NCI-H460 (cell line): ENCODE data around the gene NEMP1. TPM values are rescaled to one million over a fixed set of nuclear protein-coding genes. Genes with fewer than 3 reads are reported as not detected.

ENCODE experiments used
- DNase-seq: peaks from one replicate; pipeline ENCODE4 v3.0.0-alpha.2; 2016; ENCODE audit warnings: low read depth; ENCODE audit errors: extremely low read depth
- total RNA-seq: library from RNA; depleted of rRNA; stranded (reverse); fragments of >200 nt; shearing (Covaris generic); gene quantifications from 2 replicates; pipeline ENCODE4 v1.2.3, GENCODE V29; 2014

The NEMP1 gene
- total RNA-seq, 1 experiment from 2014 or later: 23.6 TPM

DNA sequence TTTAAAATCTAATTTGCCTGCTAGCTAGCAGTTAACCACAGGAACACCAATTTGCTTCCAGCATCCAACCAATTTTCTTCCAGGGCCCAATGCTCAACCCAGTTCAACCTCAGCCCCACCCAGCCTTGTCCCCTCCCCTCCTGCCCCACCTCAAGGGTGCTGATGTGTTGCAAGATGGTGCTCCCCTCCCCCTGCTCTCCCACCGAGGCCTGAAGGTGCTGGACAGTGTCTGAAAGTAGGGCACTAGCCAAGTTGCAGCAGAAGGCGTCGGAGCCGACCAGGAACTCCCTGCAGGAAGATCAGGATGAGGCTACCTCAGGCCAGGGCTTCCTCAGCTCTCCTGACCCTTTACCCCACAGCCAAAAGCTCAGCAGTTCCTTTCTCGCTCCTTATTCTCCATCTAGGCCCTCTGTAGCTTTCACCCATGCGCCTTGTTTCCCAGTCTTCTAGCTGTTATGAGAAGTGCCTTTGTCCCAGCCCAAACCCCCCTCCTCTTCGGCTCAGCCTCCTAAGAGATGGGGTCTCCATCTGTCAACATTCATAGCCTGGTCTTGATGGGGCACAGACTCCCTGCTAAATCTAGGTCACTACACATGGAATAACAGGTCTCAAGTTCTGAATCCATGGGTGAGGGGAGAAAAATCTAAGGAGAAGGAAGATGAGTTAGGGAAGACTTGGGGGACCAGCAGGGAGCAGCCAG is 29.0 kb upstream of the NEMP1 start:
- DNase-seq: no peak

DNA sequence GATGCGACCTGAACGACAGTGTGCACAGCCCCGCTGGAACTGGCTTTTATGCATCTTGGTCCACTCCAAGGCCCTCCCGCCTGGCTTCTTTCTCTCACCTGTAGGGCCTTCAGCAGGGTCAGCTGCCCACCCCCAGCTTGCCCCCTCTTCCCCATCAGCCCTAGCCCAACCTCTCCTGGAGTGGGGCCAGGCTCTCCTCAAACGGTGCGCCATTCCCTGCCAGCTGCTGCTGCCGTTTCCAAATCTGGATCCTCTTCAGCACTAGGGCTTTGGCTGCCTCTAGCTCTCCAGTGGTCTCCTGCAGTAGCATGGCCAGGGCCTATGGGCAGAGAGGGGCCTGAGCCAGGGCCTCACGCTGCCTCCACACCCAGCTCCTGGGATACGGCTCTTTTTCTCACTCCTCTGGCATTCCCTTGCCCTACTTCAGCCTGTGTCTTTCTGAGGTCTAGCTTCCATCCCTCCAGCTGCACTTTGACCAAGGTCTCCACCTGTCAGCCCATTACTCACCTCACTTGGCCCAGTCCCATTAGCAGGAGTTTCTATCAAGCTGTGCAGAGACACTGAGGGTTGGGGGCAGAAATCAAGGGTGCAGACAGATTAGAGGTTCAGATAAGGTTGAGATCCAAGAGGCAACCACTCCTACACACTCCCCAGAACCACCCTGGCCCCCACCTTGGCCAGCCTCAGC is 27.6 kb upstream of the NEMP1 start:
- no peak for DNase-seq

DNA sequence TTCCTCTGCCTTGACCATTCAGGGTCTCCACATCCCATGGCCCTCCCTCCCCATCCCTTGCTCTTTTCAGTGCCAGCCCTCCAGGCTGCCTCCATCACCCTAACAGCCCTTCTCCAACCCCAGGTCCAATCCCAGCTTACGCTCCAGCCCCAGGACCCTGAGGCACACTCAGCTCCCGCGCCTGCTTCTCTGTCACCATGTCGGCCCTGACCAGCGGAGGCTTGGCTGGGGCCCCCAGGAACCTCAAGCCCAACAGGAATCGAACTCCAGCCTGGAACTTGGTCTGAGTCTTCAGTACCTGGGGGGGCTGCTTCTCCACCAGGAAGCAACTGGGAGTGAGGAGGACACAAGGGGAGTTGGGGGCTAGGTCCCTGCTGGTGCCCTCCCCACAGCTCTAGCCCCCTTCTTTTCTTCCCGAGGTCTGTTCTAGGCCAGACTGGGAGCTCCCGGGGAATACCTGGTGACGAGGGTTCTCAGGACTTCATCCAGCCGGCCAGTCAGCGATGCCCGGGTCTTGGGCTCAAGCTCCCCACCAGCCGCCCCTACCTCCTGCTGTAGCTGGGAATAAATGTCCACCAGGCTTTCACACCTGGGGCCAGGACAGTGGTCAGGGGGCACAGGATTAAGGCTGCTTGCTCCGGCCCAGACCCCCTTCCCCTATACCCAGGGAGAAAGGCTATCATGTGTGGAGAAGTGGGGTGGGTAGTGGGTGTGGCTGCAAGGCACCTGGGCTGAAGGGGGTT is 26.6 kb upstream of the NEMP1 start:
- DNase-seq: no peak

DNA sequence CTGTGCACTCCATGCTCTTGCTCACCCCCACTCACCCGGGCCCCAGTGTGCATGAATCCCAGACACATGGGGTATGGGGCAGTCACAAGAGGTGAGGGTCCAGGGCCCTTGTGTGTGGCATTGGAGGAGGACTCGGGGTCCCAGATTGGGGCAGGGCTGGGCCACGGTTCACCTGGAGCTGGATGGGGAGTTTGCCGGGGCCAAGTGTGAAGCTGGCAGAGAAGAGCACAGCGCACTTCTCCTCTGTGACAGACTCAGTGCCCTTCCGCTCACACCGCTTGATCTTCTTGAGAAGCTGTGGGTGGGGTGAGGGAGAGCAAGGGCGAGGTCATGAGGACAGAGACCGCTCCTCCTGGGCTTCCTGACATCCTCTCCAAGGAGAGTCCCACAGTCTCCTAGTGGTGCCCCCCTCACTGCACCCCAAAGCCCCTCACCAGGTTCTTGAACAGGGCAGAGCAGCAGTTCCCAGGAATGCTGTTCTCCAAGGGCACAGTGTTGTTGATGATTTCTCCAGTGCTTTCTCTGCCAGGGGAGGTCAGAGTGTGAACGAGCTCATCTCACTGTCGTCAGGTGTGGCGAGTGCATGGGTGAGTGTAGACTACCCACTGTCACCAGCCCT is 25.8 kb upstream of the NEMP1 start:
- DNase-seq: no peak

DNA sequence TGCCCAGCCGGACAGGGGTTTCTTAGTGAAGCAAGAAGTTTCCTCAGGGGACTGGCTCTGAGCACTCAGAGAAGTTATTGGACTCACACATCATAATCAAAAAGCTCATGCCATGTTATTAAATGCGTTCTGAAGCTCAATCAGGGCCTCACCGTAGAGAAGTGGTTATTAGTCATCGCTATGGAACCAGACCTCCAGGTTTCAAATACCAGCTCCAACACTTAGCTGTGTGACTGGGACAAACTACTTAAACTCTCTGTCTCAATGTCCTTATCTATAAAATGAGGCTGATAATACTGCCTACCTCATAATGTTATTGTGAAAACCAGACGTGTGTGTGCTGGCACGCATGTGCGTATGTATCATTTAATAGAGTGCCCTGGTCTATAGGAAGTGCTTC is 25.3 kb upstream of the NEMP1 start:
- no peak for DNase-seq

DNA sequence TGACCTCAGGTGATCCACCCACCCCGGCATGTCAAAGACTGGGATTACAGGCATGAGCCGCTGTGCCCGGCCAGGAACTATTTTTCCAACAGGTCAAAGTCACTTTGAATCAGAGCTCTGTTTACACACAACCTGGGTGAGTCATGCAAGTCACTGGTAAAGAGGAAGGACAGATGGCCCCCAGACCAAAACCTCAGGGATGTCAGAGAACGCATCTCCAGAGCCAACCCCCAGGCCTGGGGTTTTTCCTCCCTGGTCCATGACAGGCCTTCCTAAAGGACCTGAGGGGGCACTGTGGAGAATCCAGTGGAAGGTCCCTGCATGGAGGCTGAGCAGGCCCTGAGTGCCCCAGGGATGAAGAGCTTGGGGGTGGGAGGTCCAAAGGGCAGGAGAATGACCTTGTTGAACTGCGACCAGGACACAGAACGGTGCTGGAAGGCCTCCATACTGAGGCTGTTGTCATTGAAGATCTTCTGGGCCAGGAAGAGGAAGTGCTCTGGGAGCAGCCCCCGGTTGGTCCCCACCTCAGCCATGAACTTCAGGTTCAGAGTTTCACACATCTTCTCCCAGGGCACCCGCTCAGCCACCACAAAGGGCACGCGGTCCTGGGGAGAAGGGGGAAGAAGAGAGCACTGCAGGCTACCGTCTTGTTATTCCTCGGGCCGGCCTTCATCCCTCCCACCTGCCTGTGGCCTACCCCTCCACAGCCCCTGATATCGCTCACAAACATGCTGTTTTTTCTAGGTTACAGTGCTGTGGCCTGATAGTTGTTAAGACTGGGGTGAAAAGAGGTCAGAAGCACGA is 23.5 kb upstream of the NEMP1 start:
- DNase-seq: no peak

DNA sequence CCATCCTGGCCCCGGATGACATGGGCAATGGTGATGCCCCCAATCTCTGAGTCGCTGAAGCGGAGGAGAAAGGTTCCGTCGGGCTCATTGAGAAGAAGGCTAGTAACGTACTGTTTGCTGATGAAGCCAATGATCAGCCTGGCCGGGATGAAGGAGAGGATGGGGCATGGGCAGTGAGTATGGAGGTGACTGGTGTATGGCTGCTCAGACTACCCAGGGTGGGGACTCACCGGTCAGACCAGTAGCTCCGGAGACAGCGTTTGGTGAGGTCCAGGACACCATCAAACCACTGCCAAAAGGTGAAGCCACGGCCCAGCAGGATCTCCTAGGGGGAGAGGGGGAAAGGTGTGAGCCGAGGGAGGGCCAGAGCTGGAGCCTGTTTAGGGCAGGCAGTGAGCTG is 21.2 kb upstream of the NEMP1 start:
- DNase-seq: no peak

DNA sequence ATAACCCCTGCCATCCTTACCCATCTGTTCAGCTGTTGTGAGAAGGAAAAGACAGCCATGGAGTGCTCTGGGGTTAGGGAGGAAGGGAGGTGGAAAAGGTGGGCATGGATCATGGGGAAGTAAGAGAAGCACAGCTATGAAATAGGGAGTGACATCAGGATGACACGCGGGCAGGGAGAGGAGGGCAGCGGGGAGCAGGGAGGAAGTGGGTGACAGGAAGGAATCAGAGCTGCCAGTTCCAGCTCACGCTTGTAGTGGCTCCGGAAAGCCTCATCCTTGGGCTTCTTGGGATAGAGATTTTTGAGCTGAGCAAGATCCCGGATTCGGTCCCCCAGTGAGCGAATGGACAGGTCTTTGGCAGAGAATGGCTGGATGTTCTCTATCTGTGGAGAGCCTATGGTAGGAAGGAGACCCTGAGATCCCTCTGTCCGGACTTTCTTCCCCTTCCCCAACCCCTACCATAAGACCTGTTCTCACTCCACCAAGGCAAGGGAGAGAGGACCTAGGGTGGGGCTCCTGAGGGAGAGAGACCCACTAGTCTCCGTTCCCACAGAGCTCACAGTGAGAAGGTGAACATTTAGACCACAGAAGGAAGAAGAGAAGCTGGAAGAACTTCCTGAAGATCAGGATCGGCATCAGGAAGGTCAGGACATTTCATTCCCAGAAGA is 20.6 kb upstream of the NEMP1 start:
- no peak for DNase-seq

DNA sequence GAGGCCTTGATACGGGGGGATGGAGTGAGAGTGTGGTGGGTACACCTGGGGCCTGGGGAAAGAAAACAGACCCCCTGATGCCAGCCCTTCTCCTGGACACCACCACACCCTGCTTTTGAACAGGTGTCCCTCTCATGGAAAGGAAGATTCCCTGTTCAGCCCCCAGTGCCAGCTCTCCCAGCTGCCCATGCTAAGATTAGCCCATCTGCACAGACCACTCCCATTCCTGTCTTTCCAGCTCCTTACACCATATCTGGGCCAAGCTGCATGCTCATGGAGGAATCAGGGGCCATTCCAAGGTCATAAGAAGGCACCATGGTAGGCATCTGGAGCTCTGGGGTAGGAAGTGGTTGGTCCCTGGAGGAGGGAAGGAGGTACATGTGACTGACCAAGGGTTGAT is 20.0 kb upstream of the NEMP1 start:
- DNase-seq: no peak

DNA sequence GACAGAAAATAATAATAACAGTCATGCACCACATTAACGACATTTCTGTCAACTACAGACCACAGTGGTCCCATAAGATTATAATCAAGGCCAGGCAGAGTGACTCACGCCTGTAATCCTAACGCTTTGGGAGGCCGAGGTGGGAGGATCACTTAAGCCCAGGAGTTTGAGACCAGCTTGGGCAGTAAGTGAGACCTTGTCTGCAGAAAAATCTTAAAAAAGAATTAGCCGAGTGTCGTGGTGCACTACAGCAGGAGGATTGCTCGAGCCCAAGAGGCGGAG is 18.9 kb upstream of the NEMP1 start:
- no peak for DNase-seq

DNA sequence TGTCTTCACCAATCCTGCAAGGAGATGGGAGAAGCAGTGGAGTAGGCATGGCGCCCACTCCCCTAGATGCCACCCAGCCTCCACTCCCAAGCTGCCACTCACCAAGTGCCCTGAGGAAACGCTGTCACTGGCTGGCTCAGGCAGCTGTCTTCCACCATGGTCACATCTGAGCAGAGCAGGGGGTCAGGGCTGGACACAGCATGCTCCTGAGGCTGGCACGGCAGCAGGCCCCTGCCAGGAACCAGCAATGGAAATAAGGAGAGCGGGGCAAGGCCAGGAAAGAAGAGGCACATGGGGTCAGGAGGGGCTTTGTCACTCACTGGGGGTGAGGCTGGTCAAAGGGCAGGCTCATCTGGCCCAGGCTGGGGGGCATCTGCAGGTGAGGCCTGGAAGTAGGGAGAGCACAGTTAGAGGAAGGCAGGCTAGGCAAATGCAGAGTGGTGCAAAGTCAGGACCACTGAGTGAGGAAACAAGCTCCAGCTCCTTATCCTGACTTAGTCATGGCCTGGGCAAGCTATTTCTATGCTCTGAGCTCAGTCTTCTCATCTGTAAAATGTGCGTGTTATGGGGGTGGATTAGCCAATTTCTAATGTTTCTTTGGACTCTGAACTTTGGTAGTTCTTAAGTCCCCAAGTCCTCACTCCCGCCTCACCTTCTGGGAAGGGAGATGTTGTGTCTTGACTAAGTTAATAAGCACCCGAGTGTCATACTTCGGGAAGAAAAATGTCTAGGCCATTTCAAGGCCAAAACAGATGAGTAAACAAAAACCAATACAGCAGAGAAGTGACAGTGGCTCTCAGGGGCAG is 18.4 kb upstream of the NEMP1 start:
- DNase-seq: no peak

DNA sequence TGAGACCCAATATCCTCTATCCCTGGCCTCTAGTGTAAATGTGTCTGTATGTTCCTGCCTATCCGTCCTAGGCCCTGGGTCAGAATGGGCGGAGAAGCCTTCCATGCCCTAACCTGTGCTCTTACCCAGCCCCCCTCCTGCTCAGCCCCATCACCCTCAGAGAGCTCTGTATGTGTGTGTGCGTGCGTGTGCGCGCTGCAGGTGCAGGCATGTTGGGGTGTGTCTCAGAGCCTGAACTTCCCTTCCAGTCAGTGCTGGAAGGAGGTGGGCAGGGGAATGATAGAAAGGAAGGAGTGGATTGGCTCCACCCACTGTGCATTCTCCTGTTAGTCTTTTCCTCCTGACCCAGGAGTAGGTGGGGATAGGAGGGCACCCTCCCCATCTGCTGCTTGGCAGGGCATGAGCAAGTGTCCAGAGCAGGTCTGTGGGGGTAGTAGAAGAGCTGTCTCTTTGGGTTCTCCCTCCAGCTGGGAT is 17.5 kb upstream of the NEMP1 start:
- no peak for DNase-seq

DNA sequence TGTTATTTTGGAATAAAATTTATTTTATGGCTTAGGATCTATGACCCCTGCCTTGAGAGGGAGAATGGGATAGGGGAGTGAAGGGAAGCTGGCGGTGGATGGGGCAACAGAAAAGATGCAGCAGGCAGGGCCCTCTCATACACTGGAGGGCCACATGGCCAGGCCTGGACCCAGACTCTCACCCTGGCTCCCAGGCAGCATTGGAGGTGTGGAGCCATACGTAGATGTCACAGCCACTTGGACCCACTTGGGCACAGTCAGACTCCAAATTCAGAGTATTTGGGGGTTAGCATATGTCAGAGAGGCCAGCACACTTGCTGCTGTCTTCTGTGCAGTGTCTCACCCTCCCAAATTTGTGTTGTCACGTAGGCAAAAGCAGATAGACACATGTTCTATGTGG is 16.8 kb upstream of the NEMP1 start:
- DNase-seq: no peak

DNA sequence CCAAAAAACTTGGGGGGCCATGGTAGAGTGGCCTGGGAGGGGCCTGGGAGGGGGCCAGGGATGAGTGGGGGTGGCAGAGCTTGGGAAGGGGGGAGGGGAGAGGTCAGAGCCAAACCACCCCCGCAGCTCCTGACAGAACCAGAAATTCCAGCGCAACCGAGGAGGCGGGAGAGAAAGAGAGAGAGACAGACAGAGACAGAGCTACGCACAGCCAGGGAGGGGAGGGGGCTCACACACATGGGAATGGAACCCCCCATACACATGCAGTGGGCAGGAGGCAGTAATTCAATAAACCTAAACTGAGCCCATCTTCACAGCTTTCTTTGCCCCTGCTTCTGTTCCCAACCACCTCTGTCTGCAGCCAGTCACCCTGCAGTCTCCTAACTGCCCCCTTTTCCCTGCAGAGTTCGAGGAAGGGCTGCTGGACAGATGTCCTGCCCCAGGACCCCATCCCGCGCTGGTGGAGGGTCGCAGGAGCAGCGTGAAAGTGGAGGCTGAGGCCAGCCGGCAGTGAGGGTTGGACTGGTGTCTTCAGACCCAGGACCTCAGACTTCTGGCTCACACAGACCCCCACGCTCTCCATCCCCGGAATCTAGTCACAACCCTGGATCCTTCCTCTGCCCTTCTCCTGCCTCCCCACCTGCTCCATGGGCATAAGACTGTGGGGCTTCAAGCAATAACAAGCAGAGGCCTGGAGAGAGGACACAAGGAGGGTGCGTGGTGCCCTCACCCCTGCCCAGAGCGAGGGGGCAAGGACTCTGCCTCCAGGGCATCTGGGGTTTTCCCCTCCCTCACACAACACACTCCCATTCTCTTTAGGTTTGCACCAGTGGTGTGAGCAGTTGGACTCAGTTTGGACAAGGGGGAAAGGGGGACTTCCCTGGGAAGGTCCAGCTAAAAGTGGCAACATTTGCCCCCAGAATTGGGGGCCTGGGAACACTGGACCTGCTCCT is 15.9 kb upstream of the NEMP1 start:
- no peak for DNase-seq

DNA sequence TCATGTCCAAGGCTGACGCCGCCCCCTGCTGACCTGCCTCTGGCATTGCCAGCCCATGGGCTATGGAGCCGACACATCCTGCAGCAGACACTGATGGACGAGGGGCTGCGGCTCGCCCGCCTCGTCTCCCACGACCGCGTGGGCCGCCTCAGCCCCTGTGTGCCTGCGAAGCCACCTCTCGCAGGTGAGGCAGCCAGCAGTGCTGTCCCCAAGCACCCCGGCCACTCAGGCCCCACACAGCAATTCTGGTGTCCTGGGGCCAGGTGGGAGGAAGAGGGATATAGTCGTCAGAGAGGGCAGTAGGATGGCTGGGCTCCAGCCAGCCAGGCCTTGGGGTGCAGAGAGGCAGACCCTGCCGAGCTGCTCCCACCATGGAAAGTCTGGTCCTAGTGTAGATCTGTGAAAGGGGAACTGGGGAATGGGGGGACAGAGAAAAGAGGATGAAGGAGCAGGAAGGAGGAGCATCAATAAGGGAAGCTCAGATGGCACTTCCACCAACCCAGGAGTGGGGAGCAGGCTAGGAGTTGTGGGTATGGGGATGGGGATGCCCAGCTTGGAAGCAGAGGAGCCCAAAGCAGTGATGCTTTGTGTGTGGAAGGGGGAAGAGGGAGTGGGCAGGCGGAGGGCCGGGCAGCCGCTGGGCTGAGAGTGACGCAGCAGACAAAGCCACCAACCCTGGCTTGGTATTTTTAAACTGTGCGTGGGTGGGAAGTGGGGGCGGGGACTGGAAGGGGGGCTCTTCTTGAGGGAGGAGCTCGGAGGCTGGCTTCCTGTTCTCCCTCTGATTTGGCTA is 15.0 kb upstream of the NEMP1 start:
- no peak for DNase-seq

DNA sequence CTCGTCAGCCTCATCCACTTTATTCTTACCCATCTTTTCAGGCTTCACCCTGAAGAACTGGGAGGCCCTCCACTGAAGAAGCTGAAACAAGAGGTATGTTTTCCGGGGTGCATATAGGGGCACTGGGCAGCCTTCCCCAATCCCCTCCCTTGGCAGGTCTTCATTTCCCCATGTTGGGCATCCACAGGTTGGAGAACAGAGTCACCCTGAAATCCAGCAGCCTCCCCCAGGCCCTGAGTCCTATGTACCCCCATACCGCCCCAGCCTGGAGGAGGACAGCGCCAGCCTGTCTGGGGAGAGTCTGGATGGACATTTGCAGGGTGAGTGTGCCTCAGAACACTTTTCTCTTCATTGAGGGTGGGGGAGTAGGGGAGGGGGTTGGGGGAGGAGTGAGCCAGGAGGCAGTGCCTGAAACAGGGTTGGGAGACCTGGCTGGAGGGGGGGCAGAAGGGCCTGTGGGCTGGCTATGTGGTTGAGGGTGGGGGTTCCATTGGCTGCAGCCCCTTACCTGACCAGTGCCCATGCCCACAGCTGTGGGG is 14.4 kb upstream of the NEMP1 start:
- DNase-seq: no peak

DNA sequence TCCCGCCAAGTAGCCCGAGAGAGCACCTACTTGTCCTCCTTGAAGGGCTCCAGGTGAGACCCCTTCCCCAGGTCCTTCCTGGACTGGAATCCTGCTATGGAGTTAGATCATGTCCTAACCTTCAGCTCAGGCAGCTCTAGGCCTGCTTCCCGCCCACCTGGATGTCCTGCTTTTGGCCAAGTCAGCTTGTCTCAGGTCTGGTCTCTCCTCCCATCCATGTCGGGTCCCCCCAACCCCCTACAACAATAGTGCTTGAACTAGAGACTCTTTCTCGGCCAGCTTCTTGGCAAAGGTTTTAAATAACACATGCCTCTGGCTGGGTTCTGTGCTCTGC is 13.9 kb upstream of the NEMP1 start:
- no peak for DNase-seq
